ENCODE data around the gene SIGLEC12. TPM values are rescaled to one million over a fixed set of nuclear protein-coding genes. Genes with fewer than 3 reads are reported as not detected.

SIGLEC12 gene
- total and polyA plus RNA-seq, 8 donors: 0.12 to 0.19 (median 0.14) TPM; not detected in 5

DNA sequence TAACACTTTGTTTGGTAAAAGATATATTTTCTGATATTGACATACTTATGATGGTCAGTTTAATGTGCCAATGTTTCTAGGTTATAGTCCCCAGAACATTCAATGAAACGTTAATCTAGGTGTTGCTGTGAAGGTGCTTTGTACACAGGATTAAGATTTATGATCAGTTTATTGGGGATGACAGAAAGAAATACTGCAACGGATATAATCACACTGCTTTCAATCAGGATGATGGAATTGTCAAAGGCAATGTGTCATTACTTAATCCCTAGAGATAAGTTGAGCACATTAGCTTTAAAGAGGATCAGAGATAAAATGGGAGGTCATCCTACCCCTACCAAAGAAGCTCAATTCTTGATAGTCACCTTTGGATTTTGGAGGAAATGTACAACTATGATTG, 12.4 kb upstream of the SIGLEC12 start:
- no peaks in the 10 kb centered on the region for H3K36me3 ChIP-seq
- H3K27me3 ChIP-seq: no peaks in the 10 kb centered on the region
- no peak overlapping the region for H3K27ac ChIP-seq
- H3K4me3 ChIP-seq: no peak overlapping the region
- FAIRE-seq (no peak), ATAC-seq (no peak), DNase-seq (no peak)
- 17 to 24% methylated on average over 2 of the region's 2 CpGs for WGBS, 2 donors
- intact Hi-C loops (cut with DNase I): no loop called here
- TF ChIP-seq, protein P1, sequence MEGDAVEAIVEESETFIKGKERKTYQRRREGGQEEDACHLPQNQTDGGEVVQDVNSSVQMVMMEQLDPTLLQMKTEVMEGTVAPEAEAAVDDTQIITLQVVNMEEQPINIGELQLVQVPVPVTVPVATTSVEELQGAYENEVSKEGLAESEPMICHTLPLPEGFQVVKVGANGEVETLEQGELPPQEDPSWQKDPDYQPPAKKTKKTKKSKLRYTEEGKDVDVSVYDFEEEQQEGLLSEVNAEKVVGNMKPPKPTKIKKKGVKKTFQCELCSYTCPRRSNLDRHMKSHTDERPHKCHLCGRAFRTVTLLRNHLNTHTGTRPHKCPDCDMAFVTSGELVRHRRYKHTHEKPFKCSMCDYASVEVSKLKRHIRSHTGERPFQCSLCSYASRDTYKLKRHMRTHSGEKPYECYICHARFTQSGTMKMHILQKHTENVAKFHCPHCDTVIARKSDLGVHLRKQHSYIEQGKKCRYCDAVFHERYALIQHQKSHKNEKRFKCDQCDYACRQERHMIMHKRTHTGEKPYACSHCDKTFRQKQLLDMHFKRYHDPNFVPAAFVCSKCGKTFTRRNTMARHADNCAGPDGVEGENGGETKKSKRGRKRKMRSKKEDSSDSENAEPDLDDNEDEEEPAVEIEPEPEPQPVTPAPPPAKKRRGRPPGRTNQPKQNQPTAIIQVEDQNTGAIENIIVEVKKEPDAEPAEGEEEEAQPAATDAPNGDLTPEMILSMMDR (IDR thresholded peaks at IDR 0.05): no peak
- H3K4me1 ChIP-seq: no peaks in the 10 kb centered on the region
- no peaks in the 10 kb centered on the region for H3K9me3 ChIP-seq

DNA sequence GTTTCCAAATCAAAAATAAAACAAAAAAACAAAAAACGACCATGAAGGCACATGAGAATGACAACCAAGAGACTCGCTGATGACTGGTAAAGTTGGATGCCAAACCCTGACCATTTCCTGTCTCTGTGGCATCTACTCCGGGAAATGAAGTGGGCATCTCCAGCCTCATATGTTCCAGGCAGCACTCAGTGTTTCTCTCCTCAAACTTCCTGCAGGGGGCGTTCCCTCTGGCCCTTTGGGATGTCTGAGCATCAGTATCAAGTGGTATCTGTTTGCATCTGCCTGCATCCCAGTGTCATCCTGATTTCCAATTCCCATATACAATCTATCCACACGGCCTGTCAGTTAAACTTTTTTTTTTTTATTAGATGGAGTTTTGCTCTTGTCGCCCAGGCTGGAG, 9.8 kb upstream of the SIGLEC12 start:
- WGBS, 2 donors: 6 to 11% methylated on average over 6 of the region's 6 CpGs
- H3K4me1 ChIP-seq: no peaks in the 10 kb centered on the region
- H3K27me3 ChIP-seq: no peaks in the 10 kb centered on the region
- FAIRE-seq (no peak), ATAC-seq (no peak), DNase-seq (no peak)
- intact Hi-C loops (cut with DNase I): no loop called here
- no peaks in the 10 kb centered on the region for H3K9me3 ChIP-seq
- H3K27ac ChIP-seq: no peak overlapping the region
- TF ChIP-seq, protein P1 (IDR thresholded peaks at IDR 0.05): no peak
- no peak overlapping the region for H3K4me3 ChIP-seq
- no peaks in the 10 kb centered on the region for H3K36me3 ChIP-seq

DNA sequence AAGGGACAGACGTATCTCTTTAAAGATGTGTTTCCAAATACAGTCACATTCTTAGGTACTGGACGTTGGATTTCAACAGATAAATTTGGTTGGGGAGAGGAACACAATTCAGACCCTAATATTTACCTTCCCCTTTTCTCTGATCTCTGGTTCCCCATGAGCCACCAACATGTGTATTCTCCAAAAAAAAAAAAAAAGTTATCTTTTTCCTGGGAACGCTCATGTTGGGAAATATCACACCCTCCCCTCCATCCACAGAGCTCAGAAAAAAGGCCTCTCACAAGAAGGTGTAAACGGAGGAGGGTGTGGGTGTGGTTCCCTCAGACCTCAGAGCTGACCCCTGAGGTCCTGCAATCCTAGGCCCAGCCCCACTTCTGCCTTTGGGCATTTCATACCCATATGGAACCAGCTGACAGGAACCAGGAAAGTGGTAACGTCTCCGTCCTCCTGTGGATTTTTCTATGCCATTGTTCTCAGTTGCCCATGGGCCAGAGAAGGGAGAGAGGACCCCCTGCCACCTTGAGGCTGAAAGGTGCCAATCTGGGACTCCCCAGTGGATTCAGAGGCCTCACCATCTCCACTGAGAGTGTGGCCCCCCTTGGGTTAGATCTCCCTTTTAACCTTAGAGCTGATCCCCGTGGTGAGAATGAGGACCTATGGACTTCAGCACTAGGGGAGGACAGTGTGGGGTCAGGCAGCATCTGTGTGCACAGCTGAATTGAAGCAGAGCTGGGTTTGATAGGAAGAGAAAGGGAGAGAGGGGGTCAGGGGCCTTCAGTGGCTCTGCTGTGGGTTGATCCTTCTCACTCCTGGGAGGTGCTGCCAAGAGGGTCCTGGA, 8.4 kb upstream of the SIGLEC12 start:
- TF ChIP-seq, protein P1 (IDR thresholded peaks at IDR 0.05): no peak
- Histone ChIP-seq H3K9me3 (no peaks in the 10 kb centered on the region), H3K4me1 (no peaks in the 10 kb centered on the region), H3K36me3 (no peaks in the 10 kb centered on the region), H3K27ac (no peak overlapping the region), H3K27me3 (no peaks in the 10 kb centered on the region), H3K4me3 (no peak overlapping the region)
- intact Hi-C loops (cut with DNase I): no loop called here
- ATAC-seq (no peak), FAIRE-seq (no peak), DNase-seq (no peak)
- WGBS, 2 donors: 27 to 28% methylated on average over 7 of the region's 7 CpGs

DNA sequence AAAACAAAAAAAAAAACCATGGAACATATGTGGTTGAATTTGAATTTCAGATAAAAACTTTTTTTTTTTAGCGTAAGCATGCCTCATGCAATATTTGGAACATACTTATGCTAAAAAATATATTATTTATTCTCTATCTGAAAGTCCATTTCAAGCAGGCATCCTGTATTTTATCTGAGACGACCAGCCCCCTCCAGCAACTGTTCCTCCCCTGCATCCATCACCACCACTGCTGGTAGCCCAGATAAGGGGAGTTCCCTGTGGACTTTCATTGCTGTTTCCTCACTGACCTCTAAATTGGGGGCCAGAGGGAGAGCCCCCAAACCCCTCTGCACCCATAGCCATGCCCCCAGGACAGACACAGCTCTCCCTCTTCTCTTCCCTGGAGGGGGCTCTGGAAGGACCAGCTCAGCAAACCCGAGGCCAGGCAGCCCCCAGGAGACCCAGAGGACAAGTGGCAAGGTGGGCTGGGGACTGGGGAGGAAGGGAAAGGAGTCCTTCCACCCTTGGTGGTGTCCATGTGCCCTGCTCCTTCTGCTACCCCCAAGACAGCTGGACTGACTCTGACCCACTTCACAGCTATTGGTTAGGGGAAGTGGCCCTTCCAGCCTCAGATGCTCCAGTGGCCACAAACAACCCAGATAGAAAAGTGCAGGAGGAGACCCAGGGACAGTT, 6.6 kb upstream of the SIGLEC12 start:
- DNase-seq (no peak), FAIRE-seq (no peak), ATAC-seq (no peak)
- H3K27me3 ChIP-seq: no peaks in the 10 kb centered on the region
- intact Hi-C loops (cut with DNase I): no loop called here
- H3K9me3 ChIP-seq: no peaks in the 10 kb centered on the region
- H3K4me1 ChIP-seq: no peaks in the 10 kb centered on the region
- 34 to 45% methylated on average over 3 of the region's 3 CpGs for WGBS, 2 donors
- no peak overlapping the region for H3K27ac ChIP-seq
- TF ChIP-seq, protein P1 (IDR thresholded peaks at IDR 0.05): no peak
- no peak overlapping the region for H3K4me3 ChIP-seq
- no peaks in the 10 kb centered on the region for H3K36me3 ChIP-seq

DNA sequence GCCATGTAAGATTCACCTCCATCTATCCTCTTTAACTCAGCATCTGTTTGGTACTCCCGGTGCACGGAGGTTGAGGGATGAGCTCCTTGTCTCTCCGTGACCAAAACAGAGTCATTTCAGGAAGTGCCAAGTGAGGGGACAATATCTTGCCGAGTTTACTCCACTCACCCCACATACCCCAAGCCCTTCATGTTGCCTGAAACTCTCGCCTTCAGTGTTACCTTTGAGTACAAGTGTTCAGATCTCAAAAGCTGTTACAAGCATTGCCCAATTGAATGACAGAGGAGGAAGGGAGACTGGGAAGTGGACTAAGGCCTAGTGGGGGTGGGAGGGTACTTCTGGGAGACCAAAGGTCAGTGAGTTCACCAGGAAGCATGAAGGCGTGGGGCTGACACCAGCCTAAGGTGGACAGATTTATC, 6.0 kb upstream of the SIGLEC12 start:
- Histone ChIP-seq H3K36me3 (no peaks in the 10 kb centered on the region), H3K27ac (no peak overlapping the region), H3K4me1 (no peaks in the 10 kb centered on the region), H3K4me3 (no peak overlapping the region), H3K9me3 (no peaks in the 10 kb centered on the region), H3K27me3 (no peaks in the 10 kb centered on the region)
- WGBS, 2 donors: 56 to 68% methylated on average over 6 of the region's 6 CpGs
- DNase-seq: no peak
- intact Hi-C loops (cut with DNase I): no loop called here
- no peak for FAIRE-seq
- ATAC-seq: peak in 2 of 4 donors; percentile 29 to 57
- TF ChIP-seq, protein P1 (IDR thresholded peaks at IDR 0.05): no peak

All from pancreas (tissue), 10 donors.